Measurements from ENCODE around the gene CD14.

The CD14 gene

DNA sequence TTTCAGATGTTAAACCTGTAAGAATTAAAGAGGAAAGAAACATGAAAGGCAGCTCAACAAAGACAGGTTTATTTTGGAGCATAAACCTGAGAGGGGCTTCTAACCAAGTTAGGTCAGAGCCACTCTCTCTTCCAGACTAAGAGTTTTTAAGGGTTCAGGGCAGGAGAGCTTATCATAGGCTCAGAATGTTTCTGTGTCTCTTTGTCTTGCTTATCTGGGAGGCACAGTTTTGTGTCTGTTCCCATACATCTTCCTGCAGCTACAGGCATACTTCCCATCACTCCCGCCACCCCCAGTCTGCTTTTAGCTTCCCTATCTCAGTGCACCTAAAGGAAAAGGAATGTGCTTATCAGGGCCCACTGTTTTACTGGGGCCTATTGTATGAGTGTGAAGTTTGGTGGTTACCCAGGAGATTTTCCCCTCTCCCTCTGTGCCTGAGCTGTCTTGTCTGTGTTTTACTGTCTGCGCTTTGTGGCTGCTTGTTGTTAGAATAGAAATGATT is 21.9 kb downstream of the CD14 start:
- H3K4me1 ChIP-seq (ENCODE audit: low read depth, poor library complexity, severe bottlenecking): no peaks in the 10 kb centered on the region
- no peaks in the 10 kb centered on the region for H3K36me3 ChIP-seq (ENCODE audit: insufficient read depth)
- no peak overlapping the region for H3K27ac ChIP-seq
- no peak overlapping the region for H2AFZ ChIP-seq (ENCODE audit: low read depth)
- H3K4me3 ChIP-seq (IDR thresholded peaks at IDR 0.05; ENCODE audit: insufficient read depth, low read depth, low read length): no peak overlapping the region
- H3K27me3 ChIP-seq (ENCODE audit: insufficient read depth, low read depth): no peaks in the 10 kb centered on the region
- no peak overlapping the region for H3K4me2 ChIP-seq
- TF ChIP-seq, protein P1, sequence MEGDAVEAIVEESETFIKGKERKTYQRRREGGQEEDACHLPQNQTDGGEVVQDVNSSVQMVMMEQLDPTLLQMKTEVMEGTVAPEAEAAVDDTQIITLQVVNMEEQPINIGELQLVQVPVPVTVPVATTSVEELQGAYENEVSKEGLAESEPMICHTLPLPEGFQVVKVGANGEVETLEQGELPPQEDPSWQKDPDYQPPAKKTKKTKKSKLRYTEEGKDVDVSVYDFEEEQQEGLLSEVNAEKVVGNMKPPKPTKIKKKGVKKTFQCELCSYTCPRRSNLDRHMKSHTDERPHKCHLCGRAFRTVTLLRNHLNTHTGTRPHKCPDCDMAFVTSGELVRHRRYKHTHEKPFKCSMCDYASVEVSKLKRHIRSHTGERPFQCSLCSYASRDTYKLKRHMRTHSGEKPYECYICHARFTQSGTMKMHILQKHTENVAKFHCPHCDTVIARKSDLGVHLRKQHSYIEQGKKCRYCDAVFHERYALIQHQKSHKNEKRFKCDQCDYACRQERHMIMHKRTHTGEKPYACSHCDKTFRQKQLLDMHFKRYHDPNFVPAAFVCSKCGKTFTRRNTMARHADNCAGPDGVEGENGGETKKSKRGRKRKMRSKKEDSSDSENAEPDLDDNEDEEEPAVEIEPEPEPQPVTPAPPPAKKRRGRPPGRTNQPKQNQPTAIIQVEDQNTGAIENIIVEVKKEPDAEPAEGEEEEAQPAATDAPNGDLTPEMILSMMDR (conservative IDR thresholded peaks at IDR 0.05; ENCODE audit: low read depth, low read length): no peak
- H3K79me2 ChIP-seq (ENCODE audit: insufficient read depth, low read depth): no peaks in the 10 kb centered on the region
- H3K9ac ChIP-seq: no peak overlapping the region
- no peaks in the 10 kb centered on the region for H4K20me1 ChIP-seq (ENCODE audit: insufficient read depth)

DNA sequence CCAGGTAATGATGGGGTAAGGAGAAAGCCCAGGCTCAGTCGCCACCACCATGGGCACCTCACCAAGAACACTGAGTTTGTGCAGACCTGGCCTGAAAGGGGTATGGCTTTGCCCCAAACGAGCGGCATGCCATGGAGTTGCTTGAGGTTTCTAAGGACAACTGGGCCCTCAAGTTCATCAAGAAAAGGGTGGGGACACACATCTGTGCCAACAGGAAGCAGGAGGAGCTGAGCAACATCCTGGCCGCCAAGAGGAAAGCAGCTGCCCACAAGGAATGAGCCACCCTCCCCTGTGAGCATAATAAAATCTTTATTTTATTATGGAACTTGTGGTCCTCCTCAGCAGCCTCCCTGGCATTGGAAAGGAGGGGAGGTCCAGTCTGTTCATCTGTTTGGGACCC is 23.8 kb downstream of the CD14 start:
- no peaks in the 10 kb centered on the region for H4K20me1 ChIP-seq (ENCODE audit: insufficient read depth)
- no peak overlapping the region for H3K27ac ChIP-seq
- no peak overlapping the region for H3K9ac ChIP-seq
- H3K4me3 ChIP-seq (IDR thresholded peaks at IDR 0.05; ENCODE audit: insufficient read depth, low read depth, low read length): no peak overlapping the region
- H3K27me3 ChIP-seq (ENCODE audit: insufficient read depth, low read depth): no peaks in the 10 kb centered on the region
- H3K4me1 ChIP-seq (ENCODE audit: low read depth, poor library complexity, severe bottlenecking): no peaks in the 10 kb centered on the region
- no peak overlapping the region for H3K4me2 ChIP-seq
- H2AFZ ChIP-seq (ENCODE audit: low read depth): no peak overlapping the region
- TF ChIP-seq, protein P1 (conservative IDR thresholded peaks at IDR 0.05; ENCODE audit: low read depth, low read length): no peak
- H3K36me3 ChIP-seq (ENCODE audit: insufficient read depth): no peaks in the 10 kb centered on the region
- no peaks in the 10 kb centered on the region for H3K79me2 ChIP-seq (ENCODE audit: insufficient read depth, low read depth)

DNA sequence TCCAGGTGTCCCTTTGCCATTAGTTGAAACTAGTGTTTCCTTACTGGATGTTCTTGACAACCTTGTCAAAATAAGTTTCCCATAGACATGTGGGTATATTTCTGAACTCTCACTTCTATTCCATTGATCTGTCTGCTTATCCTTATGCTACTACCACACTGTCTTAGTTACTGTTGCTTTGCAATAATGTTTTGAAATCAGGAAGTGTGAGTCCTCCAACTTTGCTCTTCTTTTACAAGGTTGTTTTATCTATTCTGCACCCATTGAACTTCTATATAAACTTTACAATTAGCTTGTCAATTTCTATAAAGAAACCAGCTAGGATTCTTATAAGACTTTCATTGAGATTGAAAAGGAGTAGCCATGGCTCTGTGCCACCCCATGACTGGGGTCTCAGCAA is 24.3 kb downstream of the CD14 start:
- Histone ChIP-seq H3K79me2 (ENCODE audit: insufficient read depth, low read depth) (no peaks in the 10 kb centered on the region), H3K4me2 (no peak overlapping the region), H3K36me3 (ENCODE audit: insufficient read depth) (no peaks in the 10 kb centered on the region)

DNA sequence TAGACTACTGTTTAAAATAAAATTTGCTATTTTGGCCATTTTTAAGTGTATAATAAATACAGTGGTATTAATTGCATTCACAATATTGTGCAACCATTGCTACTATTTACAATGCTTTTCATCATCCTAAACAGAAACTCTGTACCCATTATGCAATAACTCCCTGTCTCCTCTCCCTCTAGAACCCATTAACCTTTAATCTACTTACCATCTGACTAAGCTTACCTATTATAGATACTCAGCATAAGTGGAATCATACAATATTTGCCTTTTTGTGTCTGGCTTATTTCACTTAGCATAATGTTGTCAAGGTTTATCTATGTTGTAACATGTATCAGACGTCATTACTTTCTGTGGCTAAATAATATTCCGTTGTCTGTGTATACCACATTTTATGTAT is 25.9 kb downstream of the CD14 start:
- no peaks in the 10 kb centered on the region for H4K20me1 ChIP-seq (ENCODE audit: insufficient read depth)
- no peaks in the 10 kb centered on the region for H3K27me3 ChIP-seq (ENCODE audit: insufficient read depth, low read depth)
- TF ChIP-seq, protein P1 (conservative IDR thresholded peaks at IDR 0.05; ENCODE audit: low read depth, low read length): no peak
- no peak overlapping the region for H3K9ac ChIP-seq
- no peak overlapping the region for H3K4me2 ChIP-seq
- H3K79me2 ChIP-seq (ENCODE audit: insufficient read depth, low read depth): no peaks in the 10 kb centered on the region
- no peak overlapping the region for H2AFZ ChIP-seq (ENCODE audit: low read depth)
- no peaks in the 10 kb centered on the region for H3K36me3 ChIP-seq (ENCODE audit: insufficient read depth)
- H3K4me1 ChIP-seq (ENCODE audit: low read depth, poor library complexity, severe bottlenecking): no peaks in the 10 kb centered on the region
- no peak overlapping the region for H3K4me3 ChIP-seq (IDR thresholded peaks at IDR 0.05; ENCODE audit: insufficient read depth, low read depth, low read length)
- no peak overlapping the region for H3K27ac ChIP-seq

More for the DNA sequence above, 24.3 kb downstream of the CD14 start:
- H3K27ac ChIP-seq: no peak overlapping the region
- no peaks in the 10 kb centered on the region for H3K27me3 ChIP-seq (ENCODE audit: insufficient read depth, low read depth)
- H4K20me1 ChIP-seq (ENCODE audit: insufficient read depth): no peaks in the 10 kb centered on the region
- TF ChIP-seq, protein P1 (conservative IDR thresholded peaks at IDR 0.05; ENCODE audit: low read depth, low read length): no peak
- no peaks in the 10 kb centered on the region for H3K4me1 ChIP-seq (ENCODE audit: low read depth, poor library complexity, severe bottlenecking)
- no peak overlapping the region for H3K4me3 ChIP-seq (IDR thresholded peaks at IDR 0.05; ENCODE audit: insufficient read depth, low read depth, low read length)
- no peak overlapping the region for H2AFZ ChIP-seq (ENCODE audit: low read depth)
- H3K9ac ChIP-seq: no peak overlapping the region
